HFFc6 (cell line): ENCODE data around the gene ITFG1. TPM values are rescaled to one million over a fixed set of nuclear protein-coding genes. Genes with fewer than 3 reads are reported as not detected.

Experiments
- DNase-seq: peaks from one replicate; pipeline ENCODE4 v3.0.0-alpha.2; 2018
- H3K27ac Mint-ChIP-seq: 2 replicates; pipeline ENCODE4 v1.8.0; 2020; ENCODE audit warnings: mild to moderate bottlenecking, mixed read lengths
- H3K27me3 Mint-ChIP-seq: 2 replicates; pipeline ENCODE4 v1.8.0; 2021; ENCODE audit warnings: mild to moderate bottlenecking, moderate library complexity, mixed read lengths; ENCODE audit not compliant: insufficient read depth
- H3K36me3 Mint-ChIP-seq: 2 replicates; pipeline ENCODE4 v1.8.0; 2021; ENCODE audit warnings: low read depth, mixed read lengths
- H3K4me1 Mint-ChIP-seq: 2 replicates; pipeline ENCODE4 v1.8.0; 2020; ENCODE audit warnings: low read depth, mixed read lengths
- H3K4me3 Mint-ChIP-seq: 2 replicates; pipeline ENCODE4 v1.8.0; 2020; ENCODE audit warnings: mild to moderate bottlenecking, moderate library complexity, mixed read lengths
- H3K9me3 Mint-ChIP-seq: 2 replicates; pipeline ENCODE4 v1.8.0; 2020; ENCODE audit warnings: mild to moderate bottlenecking, mixed read lengths
- CTCF ChIP-seq: fragments of 200-600 bp; sonication (generic); IDR thresholded peaks from 2 replicates; pipeline ENCODE4 v1.5.0; 2021; ENCODE audit warnings: antibody characterized with exemption, mild to moderate bottlenecking
- total RNA-seq, 6 experiments: library from RNA; stranded (reverse); fragmentation: NEBNext Ultra II Directional; extraction: Animal tissue kit (Norgen Biotek cat#: 25700); gene quantifications; 2 replicates in 1 of 6; 3 replicates in 5 of 6; pipeline ENCODE4 v1.2.3, GENCODE V29; 2021

ITFG1 gene
- total RNA-seq, 6 experiments from 2014 or later, result 65.4 to 96.9 (median 79.4) TPM

- H3K4me1 Mint-ChIP-seq, result peaks cover 27% of the 10 kb centered on the region
- DNase-seq, result no peak
- no peaks in the 10 kb centered on the region for H3K27me3 Mint-ChIP-seq
- no peaks in the 10 kb centered on the region for H3K36me3 Mint-ChIP-seq
- no peak overlapping the region for H3K27ac Mint-ChIP-seq
- H3K9me3 Mint-ChIP-seq, result no peaks in the 10 kb centered on the region
- no peak overlapping the region for H3K4me3 Mint-ChIP-seq
- no peak for TF ChIP-seq CTCF
Measured at GRCh38 chr16:47316442-47317015, 144.3 kb downstream of the ITFG1 start.

DNA sequence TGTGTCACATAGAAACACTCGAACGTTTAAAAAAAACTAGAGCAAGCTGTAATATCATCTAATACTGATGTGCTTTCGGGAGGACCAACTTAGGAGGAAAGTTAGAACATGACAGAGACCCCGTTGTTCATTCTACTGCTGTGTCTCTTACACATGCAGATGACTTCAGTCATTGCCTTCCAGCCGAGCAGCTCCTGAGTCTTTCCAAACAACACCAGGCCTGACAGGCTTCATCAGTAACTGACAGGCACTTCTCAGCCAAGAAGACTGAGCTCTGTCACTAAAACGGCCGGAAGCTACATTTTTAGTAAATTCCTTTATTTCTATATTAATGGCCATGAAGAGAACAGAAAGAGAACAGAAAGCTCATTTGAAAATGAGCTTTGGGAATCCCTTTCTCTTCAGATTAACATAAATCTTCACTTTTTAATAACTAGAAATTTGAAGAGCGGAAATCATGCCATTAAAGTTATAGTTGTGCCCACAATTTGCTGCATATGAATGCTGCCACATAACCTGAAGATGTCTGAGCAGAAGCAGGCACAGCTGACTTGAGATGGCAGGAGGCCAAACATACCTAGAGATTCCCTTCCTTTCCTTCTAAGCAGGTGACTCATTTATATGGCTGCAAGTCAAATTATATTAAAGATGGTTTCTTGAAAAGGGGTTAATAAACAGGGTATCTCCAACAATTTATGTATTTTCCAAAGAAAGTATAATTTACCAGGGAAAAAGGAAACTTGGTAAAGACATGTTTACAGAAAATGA lies 148.9 kb downstream of the ITFG1 start:
- Mint-ChIP-seq H3K36me3 (no peaks in the 10 kb centered on the region; the same call in 1 of the 2 replicates), H3K27me3 (no peaks in the 10 kb centered on the region), H3K4me1 (peaks cover 9% of the 10 kb centered on the region), H3K27ac (no peak overlapping the region), H3K4me3 (no peak overlapping the region), H3K9me3 (no peaks in the 10 kb centered on the region)
- TF ChIP-seq CTCF, result no peak
- DNase-seq, result no peak

- TF ChIP-seq CTCF, result no peak
- Mint-ChIP-seq H3K9me3 (no peaks in the 10 kb centered on the region), H3K4me1 (peaks cover 9% of the 10 kb centered on the region), H3K27me3 (no peaks in the 10 kb centered on the region), H3K36me3 (no peaks in the 10 kb centered on the region; the same call in 1 of the 2 replicates), H3K4me3 (no peak overlapping the region), H3K27ac (no peak overlapping the region)
- no peak for DNase-seq
Measured at GRCh38 chr16:47310792-47311211, 150.1 kb downstream of the ITFG1 start.

DNA sequence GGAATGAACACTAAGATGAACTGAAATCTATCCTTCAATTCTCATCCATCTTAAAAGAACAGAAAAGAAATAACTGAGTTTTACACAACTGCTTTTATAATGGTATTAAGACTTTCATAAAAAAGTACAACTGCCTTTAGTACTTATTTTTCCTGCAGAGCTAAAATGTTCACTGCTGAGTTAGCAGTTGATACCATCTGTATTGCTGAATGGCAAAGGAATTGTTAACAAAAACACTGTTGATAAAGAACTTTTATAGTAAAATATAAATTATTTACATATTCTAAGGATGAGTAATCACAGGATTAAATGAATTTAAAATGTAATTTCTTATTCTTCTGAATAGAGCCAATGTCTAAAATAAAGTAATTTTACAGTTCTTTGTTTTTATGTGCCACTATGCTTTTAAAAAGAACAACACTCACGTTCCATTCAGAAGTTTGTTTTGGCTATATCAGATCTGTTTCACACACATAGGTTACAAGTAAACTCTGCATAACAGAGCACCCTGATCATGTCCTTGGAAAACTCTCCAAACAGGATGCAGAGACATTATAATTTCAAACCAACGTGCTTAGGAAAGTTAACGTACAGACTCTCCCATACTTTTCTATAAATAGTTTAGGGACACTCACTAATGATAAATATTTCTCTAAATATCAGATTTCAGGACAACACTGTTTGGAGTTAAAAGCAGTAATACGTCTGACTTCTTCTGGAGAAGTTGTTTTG lies 151.1 kb downstream of the ITFG1 start:
- H3K4me3 Mint-ChIP-seq, result no peak overlapping the region
- no peaks in the 10 kb centered on the region; the same call in 1 of the 2 replicates for H3K36me3 Mint-ChIP-seq
- DNase-seq, result peak; percentile 6
- H3K27me3 Mint-ChIP-seq, result no peaks in the 10 kb centered on the region
- peak overlapping the region; percentile 34; the same call in 1 of the 2 replicates for H3K27ac Mint-ChIP-seq
- no peak for TF ChIP-seq CTCF
- H3K4me1 Mint-ChIP-seq, result peaks cover 15% of the 10 kb centered on the region
- no peaks in the 10 kb centered on the region for H3K9me3 Mint-ChIP-seq

GRCh38 chr16:47308601-47309000 lies 152.3 kb downstream of the ITFG1 start:
- Mint-ChIP-seq H3K9me3 (no peaks in the 10 kb centered on the region), H3K27me3 (no peaks in the 10 kb centered on the region), H3K36me3 (no peaks in the 10 kb centered on the region; the same call in 1 of the 2 replicates), H3K4me1 (peaks cover 18% of the 10 kb centered on the region), H3K27ac (no peak overlapping the region), H3K4me3 (no peak overlapping the region)
- TF ChIP-seq CTCF, result no peak
- DNase-seq, result no peak
